Mucosa of rectum (tissue), 2 donors: Measurements from ENCODE around the gene DYNC2LI1.

ENCODE experiments used
- H3K27ac ChIP-seq, 2 donors: one replicate each; pipeline ENCODE4 v1.7.0; 2013; ENCODE audit warnings: inconsistent platforms in 2 of 2, low read depth in 2 of 2, low read length in 2 of 2
- H3K27me3 ChIP-seq, 2 donors: one replicate each; pipeline ENCODE4 v1.7.0; 2013; ENCODE audit warnings: low read length in 2 of 2; ENCODE audit not compliant: control insufficient read depth in 2 of 2, insufficient read depth in 2 of 2
- H3K36me3 ChIP-seq, 2 donors: one replicate each; pipeline ENCODE4 v1.7.0; 2013; ENCODE audit warnings: low read length in 2 of 2; ENCODE audit not compliant: control insufficient read depth in 2 of 2, insufficient read depth in 2 of 2
- H3K4me1 ChIP-seq, 2 donors: one replicate each; pipeline ENCODE4 v1.7.0; 2013; ENCODE audit warnings: low read length in 2 of 2, mild to moderate bottlenecking in 1 of 2; ENCODE audit not compliant: control insufficient read depth in 2 of 2, insufficient read depth in 2 of 2
- H3K4me3 ChIP-seq, 2 donors: one replicate each; pipeline ENCODE4 v1.7.0; 2013; ENCODE audit warnings: low read length in 2 of 2
- H3K9ac ChIP-seq, 2 donors: one replicate each; pipeline ENCODE4 v1.7.0; 2013; ENCODE audit warnings: low read length in 2 of 2, low read depth in 1 of 2, mild to moderate bottlenecking in 1 of 2
- H3K9me3 ChIP-seq, 2 donors: one replicate each; pipeline ENCODE4 v1.7.0; 2013; ENCODE audit warnings: low read length in 2 of 2; ENCODE audit not compliant: control insufficient read depth in 2 of 2
- donor health status: healthy.
- donor health status: Normal muscosa, but diverticular disease.

Gene DYNC2LI1

GRCh38 chr2:43841949-43842865 is 68.4 kb downstream of the DYNC2LI1 start:
- Histone ChIP-seq H3K36me3 (no peaks in the 10 kb centered on the region), H3K9ac (no peak overlapping the region), H3K4me3 (no peak overlapping the region), H3K27me3 (no peaks in the 10 kb centered on the region), H3K27ac (no peak overlapping the region), H3K9me3 (no peaks in the 10 kb centered on the region), H3K4me1 (no peaks in the 10 kb centered on the region)

- Histone ChIP-seq H3K27me3 (no peaks in the 10 kb centered on the region), H3K9me3 (no peaks in the 10 kb centered on the region), H3K4me1 (no peaks in the 10 kb centered on the region), H3K4me3 (no peak overlapping the region), H3K36me3 (no peaks in the 10 kb centered on the region), H3K27ac (no peak overlapping the region), H3K9ac (no peak overlapping the region)
Observed at GRCh38 chr2:43842866-43843226, 69.0 kb downstream of the DYNC2LI1 start.

- no peaks in the 10 kb centered on the region for H3K27me3 ChIP-seq
- no peaks in the 10 kb centered on the region for H3K4me1 ChIP-seq
- no peak overlapping the region for H3K9ac ChIP-seq
- no peak overlapping the region for H3K27ac ChIP-seq
- no peaks in the 10 kb centered on the region for H3K36me3 ChIP-seq
- no peaks in the 10 kb centered on the region for H3K9me3 ChIP-seq
- no peak overlapping the region for H3K4me3 ChIP-seq
Observed at GRCh38 chr2:43845181-43845580, 71.3 kb downstream of the DYNC2LI1 start.

DNA sequence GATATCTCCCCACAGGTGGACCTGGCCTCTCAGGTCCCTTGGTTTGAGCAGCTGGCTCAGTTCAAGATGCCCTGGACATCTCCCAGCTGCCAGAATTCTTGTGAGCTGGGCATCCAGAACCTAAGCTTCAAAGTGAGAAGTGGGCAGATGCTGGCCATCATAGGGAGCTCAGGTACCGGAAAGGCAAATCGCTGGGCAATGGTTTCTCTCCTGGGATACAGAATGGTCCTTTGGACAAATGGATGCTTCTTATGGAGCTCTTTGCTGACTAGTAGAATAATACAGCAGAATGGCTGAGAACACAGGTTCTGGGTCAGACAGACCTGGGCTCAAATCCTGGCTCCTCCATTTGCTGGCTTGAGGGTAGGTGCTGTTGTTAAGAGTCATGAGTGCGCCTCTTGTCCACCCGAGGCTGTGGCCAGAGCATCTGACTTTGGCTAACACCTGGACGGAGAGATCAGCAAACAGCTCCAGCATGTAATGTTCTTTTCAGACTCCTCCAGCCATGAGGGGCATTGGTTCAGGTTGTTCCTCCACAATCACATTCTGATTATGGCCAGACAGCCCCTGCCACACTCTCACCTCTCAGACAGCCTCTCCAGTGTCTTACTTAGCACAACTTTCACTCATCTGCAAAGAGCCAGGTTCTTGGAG is 72.4 kb downstream of the DYNC2LI1 start:
- H3K36me3 ChIP-seq, result no peaks in the 10 kb centered on the region
- H3K4me1 ChIP-seq, result no peaks in the 10 kb centered on the region
- no peaks in the 10 kb centered on the region for H3K9me3 ChIP-seq
- H3K9ac ChIP-seq, result no peak overlapping the region
- H3K4me3 ChIP-seq, result no peak overlapping the region
- no peak overlapping the region for H3K27ac ChIP-seq
- H3K27me3 ChIP-seq, result no peaks in the 10 kb centered on the region

DNA sequence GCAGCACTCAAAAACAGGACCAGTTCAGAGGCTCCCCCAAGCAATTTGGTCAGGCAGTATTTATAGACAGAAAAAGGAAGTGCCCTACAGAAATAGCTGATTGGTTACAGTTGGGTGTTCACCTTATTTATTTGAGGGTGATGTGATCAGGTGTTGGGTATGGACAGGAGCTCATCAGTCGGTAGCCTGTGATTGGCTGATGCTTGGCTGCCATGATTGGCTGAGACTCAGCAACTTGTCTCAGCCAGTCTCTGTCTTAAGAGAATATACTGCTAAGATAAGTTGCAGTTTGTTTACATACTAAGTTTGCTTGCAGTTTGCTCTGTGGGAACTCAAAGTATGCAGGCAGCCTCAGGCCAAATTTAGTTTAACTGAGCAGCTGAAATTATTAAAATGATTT is 74.4 kb downstream of the DYNC2LI1 start:
- Histone ChIP-seq H3K27me3 (no peaks in the 10 kb centered on the region), H3K9ac (no peak overlapping the region), H3K9me3 (no peaks in the 10 kb centered on the region), H3K4me3 (no peak overlapping the region), H3K36me3 (no peaks in the 10 kb centered on the region), H3K4me1 (no peaks in the 10 kb centered on the region), H3K27ac (no peak overlapping the region)

DNA sequence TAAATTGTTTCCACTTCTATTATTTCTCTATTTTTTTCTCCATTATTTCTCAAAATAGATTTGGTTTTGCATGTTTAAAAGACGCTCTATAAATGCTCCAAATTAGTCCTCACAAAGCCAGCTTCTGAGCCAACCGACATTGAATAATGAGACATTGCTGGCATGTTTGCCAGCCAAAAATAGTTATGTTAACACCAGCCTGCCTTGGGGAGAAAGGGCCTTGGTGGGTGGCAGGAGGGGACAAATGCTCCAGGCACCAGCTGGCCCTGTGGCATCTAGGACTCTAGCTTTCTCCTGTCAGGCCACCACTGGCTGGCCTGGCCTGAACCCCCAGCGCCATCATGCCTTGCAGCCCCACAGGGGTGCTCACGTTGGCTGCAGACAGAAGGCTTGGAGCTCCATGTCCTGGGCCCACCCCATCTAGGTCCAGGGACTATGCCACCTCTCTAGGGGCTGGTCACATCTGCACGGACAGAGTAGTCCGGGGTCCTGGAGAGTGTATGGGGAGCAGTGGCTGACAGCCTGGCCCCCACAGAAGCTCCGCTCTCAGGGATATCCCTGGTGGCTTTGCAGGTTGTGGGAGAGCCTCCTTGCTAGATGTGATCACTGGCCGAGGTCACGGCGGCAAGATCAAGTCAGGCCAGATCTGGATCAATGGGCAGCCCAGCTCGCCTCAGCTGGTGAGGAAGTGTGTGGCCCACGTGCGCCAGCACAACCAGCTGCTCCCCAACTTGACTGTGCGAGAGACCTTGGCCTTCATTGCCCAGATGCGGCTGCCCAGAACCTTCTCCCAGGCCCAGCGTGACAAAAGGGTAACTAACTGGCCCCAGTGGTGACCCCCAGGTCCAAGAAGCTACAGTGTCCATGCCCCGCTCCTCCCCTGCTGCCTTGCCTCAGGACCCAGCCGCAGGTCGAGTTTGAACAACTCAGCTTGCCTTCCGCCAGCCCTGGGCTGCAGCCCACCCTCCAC is 77.5 kb downstream of the DYNC2LI1 start:
- H3K27me3 ChIP-seq, result peaks cover 0 to 4% of the 10 kb centered on the region in 2 donors
- no peak overlapping the region for H3K4me3 ChIP-seq
- no peaks in the 10 kb centered on the region for H3K36me3 ChIP-seq
- no peaks in the 10 kb centered on the region for H3K4me1 ChIP-seq
- no peak overlapping the region for H3K9ac ChIP-seq
- no peak overlapping the region for H3K27ac ChIP-seq
- H3K9me3 ChIP-seq, result no peaks in the 10 kb centered on the region

DNA sequence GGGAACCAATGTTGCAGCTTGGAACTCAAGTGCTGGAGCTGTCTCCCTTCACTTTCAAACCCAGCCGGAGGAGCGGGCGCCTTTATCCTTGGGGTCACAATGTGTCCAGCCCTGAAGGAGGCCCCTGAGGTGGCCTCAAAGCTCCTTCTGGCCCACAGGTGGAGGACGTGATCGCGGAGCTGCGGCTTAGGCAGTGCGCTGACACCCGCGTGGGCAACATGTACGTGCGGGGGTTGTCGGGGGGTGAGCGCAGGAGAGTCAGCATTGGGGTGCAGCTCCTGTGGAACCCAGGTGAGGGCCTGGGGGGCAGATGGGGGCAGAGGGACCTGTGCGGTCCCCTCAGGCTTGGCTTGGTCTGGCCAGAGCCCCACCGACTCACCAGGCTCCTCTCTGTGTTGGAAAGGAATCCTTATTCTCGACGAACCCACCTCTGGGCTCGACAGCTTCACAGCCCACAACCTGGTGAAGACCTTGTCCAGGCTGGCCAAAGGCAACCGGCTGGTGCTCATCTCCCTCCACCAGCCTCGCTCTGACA is 78.4 kb downstream of the DYNC2LI1 start:
- no peaks in the 10 kb centered on the region for H3K9me3 ChIP-seq
- no peak overlapping the region for H3K4me3 ChIP-seq
- H3K27me3 ChIP-seq, result peaks cover 0 to 4% of the 10 kb centered on the region in 2 donors
- no peaks in the 10 kb centered on the region for H3K36me3 ChIP-seq
- no peak overlapping the region for H3K9ac ChIP-seq
- no peak overlapping the region for H3K27ac ChIP-seq
- no peaks in the 10 kb centered on the region for H3K4me1 ChIP-seq

DNA sequence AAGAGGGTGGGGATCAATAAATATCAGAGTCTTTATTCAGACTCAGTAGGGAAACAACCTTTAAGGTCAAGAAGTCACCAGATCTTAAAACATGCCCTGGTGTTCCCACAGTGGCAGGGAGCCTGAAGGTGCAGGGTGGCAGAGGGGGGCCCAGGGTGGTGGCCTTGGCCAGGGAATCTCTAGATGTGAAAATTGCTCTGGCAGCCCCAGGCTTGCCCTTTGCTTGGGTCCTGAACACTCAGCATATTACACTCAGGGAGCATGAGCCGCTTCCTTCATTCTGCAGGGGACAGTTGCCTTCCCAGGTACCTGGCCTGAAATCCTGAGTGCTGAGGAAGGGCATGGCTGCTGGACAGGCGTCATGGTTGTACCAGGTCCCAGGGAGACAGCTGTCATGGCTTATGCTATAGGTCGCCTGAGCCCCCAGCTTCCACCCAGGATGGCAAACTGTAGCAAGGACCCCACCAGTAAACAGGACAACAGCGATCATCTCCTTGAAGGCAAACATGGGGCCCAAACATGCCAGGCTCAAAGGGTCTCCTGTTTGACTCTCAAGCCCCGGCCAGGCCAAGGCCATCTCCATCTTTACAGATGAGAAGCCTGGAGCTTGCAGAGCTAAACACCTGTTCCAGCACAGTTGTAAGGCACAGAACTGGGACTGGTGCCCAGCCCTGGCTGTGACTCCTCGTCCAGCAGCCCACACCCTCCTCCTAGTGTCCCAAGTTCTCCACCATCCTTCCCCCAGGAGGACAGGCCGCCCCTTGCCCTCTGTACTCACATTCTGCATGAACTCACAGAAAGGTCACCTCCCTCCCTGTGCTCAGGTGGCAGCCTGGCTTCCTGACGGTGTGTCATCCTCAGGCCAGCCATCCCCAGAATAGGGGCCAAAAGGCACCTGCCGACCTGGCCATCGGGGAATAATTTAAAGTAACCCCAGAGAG is 79.6 kb downstream of the DYNC2LI1 start:
- Histone ChIP-seq H3K9ac (no peak overlapping the region), H3K4me1 (no peaks in the 10 kb centered on the region), H3K4me3 (no peak overlapping the region), H3K27me3 (peaks cover 0 to 4% of the 10 kb centered on the region in 2 donors), H3K9me3 (no peaks in the 10 kb centered on the region), H3K36me3 (no peaks in the 10 kb centered on the region), H3K27ac (no peak overlapping the region)

- H3K9me3 ChIP-seq, result no peaks in the 10 kb centered on the region
- H3K36me3 ChIP-seq, result no peaks in the 10 kb centered on the region
- no peak overlapping the region for H3K27ac ChIP-seq
- H3K9ac ChIP-seq, result no peak overlapping the region
- peaks cover 0 to 6% of the 10 kb centered on the region in 2 donors for H3K27me3 ChIP-seq
- H3K4me1 ChIP-seq, result no peaks in the 10 kb centered on the region
- no peak overlapping the region for H3K4me3 ChIP-seq
Observed at GRCh38 chr2:43854671-43855070, 80.8 kb downstream of the DYNC2LI1 start.
